SK-N-SH (cell line): ENCODE results near the gene MMD. TPM values are rescaled to one million over a fixed set of nuclear protein-coding genes. Genes with fewer than 3 reads are reported as not detected.

Experiments used
- CTCF ChIA-PET: fragments of 300-600, 350-600 bp; formaldehyde crosslinking; extraction: SDS; loops from one replicate; lab custom pipeline; 2021; lab: Yijun Ruan, JAX
- POLR2A ChIA-PET: fragments of 350-600 bp; sonication (Branson Sonifier 250); formaldehyde crosslinking; extraction: SDS; loops from one replicate; lab custom pipeline; 2020; ENCODE audit warnings: antibody characterized with exemption, inconsistent platforms; lab: Yijun Ruan, JAX
- DNase-seq: peaks from one replicate; pipeline ENCODE4 v3.0.0; 2012
- H2AFZ ChIP-seq: fragments of 200-600 bp; sonication (generic); 2 replicates; pipeline ENCODE4 v1.8.1; 2016; ENCODE audit warnings: antibody characterized with exemption, mild to moderate bottlenecking, low read depth
- H3F3A ChIP-seq: fragments of 200-600 bp; sonication (generic); replicated peaks from 2 replicates; pipeline ENCODE3; 2016; ENCODE audit warnings: antibody characterized with exemption, mild to moderate bottlenecking; ENCODE audit not compliant: insufficient read depth
- H3K27ac ChIP-seq, 2 experiments: fragments of 200-500 bp in 1 of 2; fragments of 200-600 bp in 1 of 2; sonication (Bioruptor generic) in 1 of 2; sonication (generic), shearing (Covaris generic) in 1 of 2; 2 replicates each; pipeline versions ENCODE4 v1.5.1 to v1.6.1; 2014 to 2016; ENCODE audit warnings: low read depth in 2 of 2, inconsistent platforms in 1 of 2, low read length in 1 of 2, mild to moderate bottlenecking in 1 of 2, mixed read lengths in 1 of 2
- H3K27me3 ChIP-seq: fragments of 200-600 bp; sonication (generic), shearing (Covaris generic); 2 replicates; pipeline ENCODE4 v1.6.1; 2016; ENCODE audit warnings: mixed run types; ENCODE audit not compliant: insufficient read depth
- H3K36me3 ChIP-seq, 2 experiments: fragments of 200-500 bp in 1 of 2; fragments of 200-600 bp in 1 of 2; sonication (Bioruptor generic) in 1 of 2; sonication (generic) in 1 of 2; replicated peaks in 1 of 2; 2 replicates each; pipeline versions ENCODE3 to v1.5.1; 2014 to 2016; ENCODE audit warnings: low read length in 1 of 2, mild to moderate bottlenecking in 1 of 2; ENCODE audit not compliant: insufficient read depth in 2 of 2, control insufficient read depth in 1 of 2
- H3K4me1 ChIP-seq, 2 experiments: fragments of 200-500 bp in 1 of 2; fragments of 200-600 bp in 1 of 2; sonication (Bioruptor generic) in 1 of 2; sonication (generic), shearing (Covaris generic) in 1 of 2; 2 replicates each; pipeline versions ENCODE4 v1.5.1 to v1.6.1; 2014 to 2016; ENCODE audit warnings: low read depth in 1 of 2, low read length in 1 of 2, mixed run types in 1 of 2; ENCODE audit not compliant: insufficient read depth in 2 of 2, control insufficient read depth in 1 of 2
- H3K4me2 ChIP-seq: fragments of 200-600 bp; sonication (generic), shearing (Covaris generic); 2 replicates; pipeline ENCODE4 v1.6.1; 2017; ENCODE audit warnings: mixed run types
- H3K4me3 ChIP-seq, 2 experiments: fragments of 200-500 bp in 1 of 2; fragments of 200-600 bp in 1 of 2; sonication (Bioruptor generic) in 1 of 2; sonication (generic), shearing (Covaris generic) in 1 of 2; 2 replicates each; pipeline versions ENCODE4 v1.5.1 to v1.8.1; 2014 to 2016; ENCODE audit warnings: low read depth in 2 of 2, inconsistent platforms in 1 of 2, low read length in 1 of 2, mild to moderate bottlenecking in 1 of 2, mixed read lengths in 1 of 2, moderate library complexity in 1 of 2
- H3K79me2 ChIP-seq: fragments of 200-600 bp; sonication (generic); 2 replicates; pipeline ENCODE4 v1.8.1; 2017; ENCODE audit warnings: mild to moderate bottlenecking; ENCODE audit not compliant: insufficient read depth
- H3K9ac ChIP-seq: fragments of 200-600 bp; sonication (generic); 2 replicates; pipeline ENCODE4 v1.6.1; 2017; ENCODE audit warnings: mixed run types
- H3K9me2 ChIP-seq: fragments of 200-600 bp; sonication (generic); 2 replicates; pipeline ENCODE4 v1.6.1; 2017; ENCODE audit warnings: mixed run types
- H3K9me3 ChIP-seq: fragments of 200-600 bp; sonication (generic); 2 replicates; pipeline ENCODE4 v1.6.1; 2017; ENCODE audit warnings: mixed run types, mild to moderate bottlenecking, moderate library complexity
- H4K20me1 ChIP-seq: fragments of 200-600 bp; sonication (generic); 2 replicates; pipeline ENCODE4 v1.6.1; 2017; ENCODE audit warnings: mild to moderate bottlenecking, mixed run types; ENCODE audit not compliant: insufficient read depth
- CHD2 ChIP-seq: fragments of 150-350 bp; IDR thresholded peaks from 2 replicates; pipeline ENCODE4 v1.6.1; 2018; ENCODE audit warnings: low read length; ENCODE audit not compliant: partially characterized antibody
- EP300 ChIP-seq, 2 experiments: IDR thresholded peaks; 2 replicates each; pipeline versions ENCODE4 v1.4.0 to v1.6.1; 2012; ENCODE audit warnings: borderline replicate concordance in 1 of 2, low read depth in 1 of 2, low read length in 1 of 2
- GABPA ChIP-seq: IDR thresholded peaks from 2 replicates; pipeline ENCODE4 v1.4.0; 2012; ENCODE audit warnings: low read depth, mild to moderate bottlenecking
- GATA2 ChIP-seq: sonication (generic); formaldehyde crosslinking; IDR thresholded peaks from 2 replicates; pipeline ENCODE4 v1.5.0; 2020; ENCODE audit warnings: mild to moderate bottlenecking, missing genetic modification reagents
- MEF2A ChIP-seq: IDR thresholded peaks from 2 replicates; pipeline ENCODE4 v1.4.0; 2012; ENCODE audit warnings: low read depth, borderline replicate concordance
- MXI1 ChIP-seq: IDR thresholded peaks from 2 replicates; pipeline ENCODE4 v1.6.1; 2012; ENCODE audit warnings: mild to moderate bottlenecking, low read depth, low read length, improper control_type of control experiment
- NFIC ChIP-seq: IDR thresholded peaks from 2 replicates; pipeline ENCODE4 v1.4.0; 2012; ENCODE audit warnings: borderline replicate concordance
- PBX3 ChIP-seq: IDR thresholded peaks from 2 replicates; pipeline ENCODE4; 2012
- POLR2AphosphoS5 ChIP-seq: IDR thresholded peaks from 2 replicates; pipeline ENCODE4 v1.6.1; 2012; ENCODE audit warnings: low read depth, low read length
- RXRA ChIP-seq: IDR thresholded peaks from 2 replicates; pipeline ENCODE4 v1.4.0; 2012; ENCODE audit warnings: low read depth, mild to moderate bottlenecking, borderline replicate concordance
- SIN3A ChIP-seq: IDR thresholded peaks from 2 replicates; pipeline ENCODE4 v1.6.1; 2012; ENCODE audit warnings: low read depth, mild to moderate bottlenecking, low read length, moderate library complexity, borderline replicate concordance
- SMC3 ChIP-seq: IDR thresholded peaks from 2 replicates; pipeline ENCODE4 v1.6.1; 2012; ENCODE audit warnings: low read depth, low read length, improper control_type of control experiment
- TEAD4 ChIP-seq: IDR thresholded peaks from 2 replicates; pipeline ENCODE4 v1.4.0; 2012; ENCODE audit warnings: mild to moderate bottlenecking, borderline replicate concordance; ENCODE audit not compliant: insufficient read depth
- USF2 ChIP-seq: fragments of 150-350 bp; IDR thresholded peaks from 2 replicates; pipeline ENCODE4 v1.6.1; 2017; ENCODE audit warnings: antibody characterized with exemption, low read length, low read depth, borderline replicate concordance
- ZBTB33 ChIP-seq: IDR thresholded peaks from 2 replicates; pipeline ENCODE4 v1.4.0; 2012; ENCODE audit warnings: low read depth, borderline replicate concordance
- WGBS: methylation state at CpG from one replicate; pipeline ENCODE4 v1.1.6; 2017; ENCODE audit warnings: low lambda C conversion rate; 5-methylcytosine and 5-hydroxymethylcytosine counted together
- polyA plus RNA-seq, 3 experiments: library from polyadenylated mRNA; depleted of rRNA; stranded (reverse); fragments of >200 nt; gene quantifications; 2 replicates each; pipeline ENCODE4 v1.2.3, GENCODE V29; 2012

Gene MMD
- polyA plus RNA-seq, 1 of the 3 experiments (the other 2 are of a cell fraction) = 10.9 TPM

GRCh38 chr17:55377671-55378275 is 43.9 kb downstream of the MMD start:
- Histone ChIP-seq H3K9me2 (no peaks in the 10 kb centered on the region), H3K27me3 (no peaks in the 10 kb centered on the region; the same call in 1 of the 2 replicates), H4K20me1 (no peaks in the 10 kb centered on the region), H3K27ac (no peak overlapping the region), H3K79me2 (no peaks in the 10 kb centered on the region), H3K4me3 (no peak overlapping the region), H3F3A (no peaks in the 10 kb centered on the region), H2AFZ (no peak overlapping the region), H3K9ac (no peak overlapping the region), H3K36me3 (no peaks in the 10 kb centered on the region), H3K9me3 (no peaks in the 10 kb centered on the region), H3K4me2 (no peak overlapping the region), H3K4me1 (peaks cover 0 to 2% of the 10 kb centered on the region in 2 experiments; a peak in 1 of 4 replicates)
- WGBS = 59% methylated on average over 6 of the region's 6 CpGs
- POLR2A ChIA-PET = no interaction called here
- no peak for TF ChIP-seq MXI1
- no peak for TF ChIP-seq RXRA
- no peak for TF ChIP-seq SIN3A
- no peak for TF ChIP-seq EP300 (IDR thresholded peaks at IDR 0.05; ENCODE audit: borderline replicate concordance in 1 of 2, low read depth in 1 of 2, low read length in 1 of 2)
- TF ChIP-seq TEAD4 = no peak
- no peak for TF ChIP-seq USF2
- no peak for TF ChIP-seq NFIC
- TF ChIP-seq ZBTB33 = no peak
- TF ChIP-seq POLR2AphosphoS5 = no peak
- no peak for TF ChIP-seq PBX3
- TF ChIP-seq MEF2A = no peak
- no peak for TF ChIP-seq GATA2 (CRISPR knock-in tag)
- TF ChIP-seq GABPA = no peak
- TF ChIP-seq SMC3 = no peak
- no peak for TF ChIP-seq CHD2
- CTCF ChIA-PET = interaction anchor here (0.9 to 1.6 kb wide), 3 partner anchors 21 to 137 kb away, joined by 3 to 6 read pairs (median 4); no protein-coding TSS in a partner anchor
- no peak for DNase-seq
